Measurements from ENCODE around the gene CRYGN. TPM values are rescaled to one million over a fixed set of nuclear protein-coding genes. Genes with fewer than 3 reads are reported as not detected.

The CRYGN gene
- total RNA-seq, 2 donors from 2014 or later: 0.90 TPM; not detected in 1

GRCh38 chr7:151380199-151381097, 59.5 kb downstream of the CRYGN start:
- Histone ChIP-seq H3K36me3 (peaks cover 31% of the 10 kb centered on the region), H3K27me3 (peaks cover 2 to 15% of the 10 kb centered on the region in 2 donors), H3K9me3 (no peaks in the 10 kb centered on the region), H3K4me3 (no peak overlapping the region), H3K4me1 (peaks cover 0 to 15% of the 10 kb centered on the region in 2 donors), H3K27ac (no peak overlapping the region)
- TF ChIP-seq CTCF (IDR thresholded peaks at IDR 0.05): no peak
- DNase-seq (ENCODE audit: low spot score): no peak

- no peaks in the 10 kb centered on the region for H3K9me3 ChIP-seq
- peaks cover 31% of the 10 kb centered on the region for H3K36me3 ChIP-seq
- DNase-seq (ENCODE audit: low spot score): no peak
- TF ChIP-seq CTCF (IDR thresholded peaks at IDR 0.05): no peak
- H3K27me3 ChIP-seq: peaks cover 2 to 15% of the 10 kb centered on the region in 2 donors
- no peak overlapping the region for H3K27ac ChIP-seq
- peaks cover 0 to 15% of the 10 kb centered on the region in 2 donors for H3K4me1 ChIP-seq
- H3K4me3 ChIP-seq: no peak overlapping the region
These were observed 60.3 kb downstream of the CRYGN start for GRCh38 chr7:151379534-151380198.

GRCh38 chr7:151379193-151379520, 60.8 kb downstream of the CRYGN start:
- Histone ChIP-seq H3K9me3 (no peaks in the 10 kb centered on the region), H3K27me3 (peaks cover 2 to 15% of the 10 kb centered on the region in 2 donors), H3K4me1 (peaks cover 0 to 15% of the 10 kb centered on the region in 2 donors), H3K27ac (no peak overlapping the region), H3K36me3 (peaks cover 34% of the 10 kb centered on the region), H3K4me3 (no peak overlapping the region)
- DNase-seq (ENCODE audit: low spot score): no peak
- TF ChIP-seq CTCF (IDR thresholded peaks at IDR 0.05): no peak

Small RNA genes lying within 50 kb of the gene (microRNA-seq; reads per million reads assigned to microRNA genes)
- 0 reads per million in 2 donors for gene MIR3907 (ENCODE audit: borderline number of aligned reads in 2 of 2, borderline replicate concordance in 1 of 2)

Other genes with a start within 250 kb of the CRYGN start
- not detected for gene H2BK1, start 229.7 kb downstream of the CRYGN start, total RNA-seq
- gene ABCF2, start 212.9 kb downstream of the CRYGN start, total RNA-seq: 10 to 100 TPM; 29.7 to 38.6 TPM
- gene CHPF2, start 207.7 kb downstream of the CRYGN start, total RNA-seq: 10 to 100 TPM; 24.7 to 38.1 TPM
- gene SMARCD3, start 191.4 kb downstream of the CRYGN start, total RNA-seq: 100 to 1,000 TPM in 1 of 2 donors, 10 to 100 TPM in 1; 81.5 to 125 TPM
- 10 to 100 TPM; 33.5 to 39.6 TPM for gene NUB1, start 98.3 kb downstream of the CRYGN start, total RNA-seq
- gene WDR86, start 30.1 kb downstream of the CRYGN start, total RNA-seq: 1 to 10 TPM in 1 of 2 donors, under 1 TPM in 1; 0.33 to 1.6 TPM
- gene RHEB, start 79.8 kb upstream of the CRYGN start, total RNA-seq: 100 to 1,000 TPM in 1 of 2 donors, 10 to 100 TPM in 1; 77.9 to 128 TPM

Data from right atrium auricular region (tissue), 2 donors.